H9 (cell line): ENCODE data around the gene GABRD. TPM values are rescaled to one million over a fixed set of nuclear protein-coding genes. Genes with fewer than 3 reads are reported as not detected.

Experiments
- DNase-seq: peaks from one replicate; pipeline ENCODE4 v3.0.0-alpha.2; 2017
- H2AFZ ChIP-seq: one replicate; pipeline ENCODE4 v1.6.1; 2013; ENCODE audit warnings: mild to moderate bottlenecking, low read length, control low read depth, moderate library complexity
- H2AK5ac ChIP-seq: 2 replicates; pipeline ENCODE4 v1.6.1; 2013; ENCODE audit warnings: low read length, control low read depth, mixed read lengths; ENCODE audit not compliant: insufficient read length
- H2BK120ac ChIP-seq: one replicate; pipeline ENCODE4 v1.6.1; 2013; ENCODE audit warnings: low read depth, mild to moderate bottlenecking, low read length, control low read depth, inconsistent platforms; ENCODE audit not compliant: poor library complexity, severe bottlenecking
- H2BK12ac ChIP-seq: 2 replicates; pipeline ENCODE4 v1.6.1; 2013; ENCODE audit warnings: low read length, control low read depth, mixed read lengths, low read depth; ENCODE audit not compliant: insufficient read length
- H2BK15ac ChIP-seq: 2 replicates; pipeline ENCODE4 v1.6.1; 2013; ENCODE audit warnings: low read depth, low read length, control low read depth
- H2BK20ac ChIP-seq: one replicate; pipeline ENCODE4 v1.6.1; 2013; ENCODE audit warnings: low read depth, mild to moderate bottlenecking, low read length, control low read depth, inconsistent platforms; ENCODE audit not compliant: poor library complexity, severe bottlenecking
- H2BK5ac ChIP-seq: 2 replicates; pipeline ENCODE4 v1.6.1; 2013; ENCODE audit warnings: low read length, control low read depth, mixed read lengths; ENCODE audit not compliant: insufficient read length
- H3K14ac ChIP-seq: 2 replicates; pipeline ENCODE4 v1.6.1; 2013; ENCODE audit warnings: low read length, control low read depth; ENCODE audit not compliant: insufficient read depth
- H3K18ac ChIP-seq: 2 replicates; pipeline ENCODE4 v1.6.1; 2013; ENCODE audit warnings: low read depth, mild to moderate bottlenecking, mixed read lengths, low read length, control low read depth; ENCODE audit not compliant: insufficient read length
- H3K23ac ChIP-seq: 2 replicates; pipeline ENCODE4 v1.6.1; 2013; ENCODE audit warnings: low read length, control low read depth, mixed read lengths, low read depth; ENCODE audit not compliant: insufficient read length
- H3K23me2 ChIP-seq: 2 replicates; pipeline ENCODE4 v1.6.1; 2013; ENCODE audit warnings: low read depth, mild to moderate bottlenecking, mixed read lengths, low read length, control low read depth; ENCODE audit not compliant: insufficient read length, poor library complexity, severe bottlenecking
- H3K27ac ChIP-seq: 2 replicates; pipeline ENCODE4 v1.5.1; 2013; ENCODE audit warnings: low read length, control low read depth, mixed read lengths, low read depth; ENCODE audit not compliant: insufficient read length
- H3K27me3 ChIP-seq: 2 replicates; pipeline ENCODE4 v1.6.1; 2013; ENCODE audit warnings: low read length, control low read depth, inconsistent platforms; ENCODE audit not compliant: insufficient read depth
- H3K4ac ChIP-seq: 2 replicates; pipeline ENCODE4 v1.6.1; 2013; ENCODE audit warnings: low read depth, mild to moderate bottlenecking, control low read depth, inconsistent platforms, low read length, moderate library complexity
- H3K4me1 ChIP-seq: 2 replicates; pipeline ENCODE4 v1.6.1; 2013; ENCODE audit warnings: low read length, control low read depth, inconsistent platforms; ENCODE audit not compliant: insufficient read depth
- H3K4me2 ChIP-seq: 2 replicates; pipeline ENCODE4 v1.6.1; 2013; ENCODE audit warnings: low read length, control low read depth, mixed read lengths; ENCODE audit not compliant: insufficient read length, insufficient read depth
- H3K56ac ChIP-seq: 2 replicates; pipeline ENCODE4 v1.6.1; 2013; ENCODE audit warnings: low read depth, mild to moderate bottlenecking, mixed read lengths, low read length, control low read depth; ENCODE audit not compliant: insufficient read length
- H3K79me1 ChIP-seq: 2 replicates; pipeline ENCODE4 v1.6.1; 2013; ENCODE audit warnings: low read depth, mild to moderate bottlenecking, moderate library complexity, low read length, control low read depth, inconsistent platforms; ENCODE audit not compliant: insufficient read depth, poor library complexity, severe bottlenecking
- H3K79me2 ChIP-seq: 2 replicates; pipeline ENCODE4 v1.6.1; 2013; ENCODE audit warnings: low read length, control low read depth, inconsistent platforms; ENCODE audit not compliant: insufficient read depth
- H3K9ac ChIP-seq: 2 replicates; pipeline ENCODE4 v1.6.1; 2013; ENCODE audit warnings: low read length, control low read depth, mixed read lengths; ENCODE audit not compliant: insufficient read length; ENCODE audit errors: extremely low read depth
- H3K9me3 ChIP-seq: one replicate; pipeline ENCODE4 v1.6.1; 2013; ENCODE audit warnings: low read depth, low read length, inconsistent platforms; ENCODE audit not compliant: control insufficient read depth
- H3T11ph ChIP-seq: one replicate; pipeline ENCODE4 v1.6.1; 2013; ENCODE audit warnings: mild to moderate bottlenecking, low read length, control low read depth, inconsistent platforms
- H4K20me1 ChIP-seq: one replicate; pipeline ENCODE4 v1.6.1; 2013; ENCODE audit not compliant: control insufficient read depth, insufficient read length, insufficient read depth
- H4K5ac ChIP-seq: 2 replicates; pipeline ENCODE4 v1.6.1; 2013; ENCODE audit warnings: low read depth, mild to moderate bottlenecking, mixed read lengths, low read length, control low read depth; ENCODE audit not compliant: insufficient read length
- H4K8ac ChIP-seq: replicated peaks from 2 replicates; pipeline ENCODE4 v1.6.1; 2013; ENCODE audit warnings: low read length, control low read depth, mixed read lengths, low read depth; ENCODE audit not compliant: insufficient read length
- H4K91ac ChIP-seq: 2 replicates; pipeline ENCODE4 v1.6.1; 2013; ENCODE audit warnings: low read depth, mild to moderate bottlenecking, moderate library complexity, mixed read lengths, low read length, control low read depth; ENCODE audit not compliant: insufficient read length
- H3K27ac Mint-ChIP-seq, 3 experiments: 2 replicates in 2 of 3; 3 replicates in 1 of 3; pipeline ENCODE4 v1.8.0; 2020 to 2021; ENCODE audit warnings: mixed read lengths in 3 of 3, mild to moderate bottlenecking in 1 of 3, moderate library complexity in 1 of 3
- H3K27me3 Mint-ChIP-seq: 2 replicates; pipeline ENCODE4 v1.8.0; 2021; ENCODE audit warnings: low read depth, mild to moderate bottlenecking, moderate library complexity, mixed read lengths
- H3K36me3 Mint-ChIP-seq, 3 experiments: 2 replicates in 2 of 3; 3 replicates in 1 of 3; pipeline ENCODE4 v1.8.0; 2020 to 2021; ENCODE audit warnings: low read depth in 3 of 3, mixed read lengths in 3 of 3; ENCODE audit not compliant: insufficient read depth in 1 of 3
- H3K4me1 Mint-ChIP-seq, 2 experiments: 2 replicates each; pipeline ENCODE4 v1.8.0; 2020; ENCODE audit warnings: mixed read lengths in 2 of 2
- H3K4me3 Mint-ChIP-seq, 2 experiments: 2 replicates in 1 of 2; 3 replicates in 1 of 2; pipeline ENCODE4 v1.8.0; 2020 to 2021; ENCODE audit warnings: mild to moderate bottlenecking in 2 of 2, mixed read lengths in 2 of 2, moderate library complexity in 1 of 2
- H3K9me3 Mint-ChIP-seq, 2 experiments: 2 replicates in 1 of 2; 3 replicates in 1 of 2; pipeline ENCODE4 v1.8.0; 2020; ENCODE audit warnings: mild to moderate bottlenecking in 2 of 2, mixed read lengths in 2 of 2, moderate library complexity in 1 of 2
- WGBS: extraction: QIAGEN DNeasy Blood & Tissue Kit; methylation state at CpG from one replicate; pipeline ENCODE4 v1.1.7; 2013; ENCODE audit warnings: missing lambda C conversion rate, low lambda C conversion rate, mixed read lengths; ENCODE audit not compliant: insufficient read length; ENCODE audit errors: extremely low coverage; 5-methylcytosine and 5-hydroxymethylcytosine counted together
- total RNA-seq: library from RNA; stranded (reverse); gene quantifications from 2 replicates; pipeline ENCODE4 v1.2.1, GENCODE V29; 2021
- TF ChIP-seq, protein P1 (sequence below): fragments of 200-600 bp; sonication (generic); conservative IDR thresholded peaks from 3 replicates; pipeline ENCODE4 v1.8.0; 2021; ENCODE audit warnings: antibody characterized with exemption, mild to moderate bottlenecking

GABRD gene
- total RNA-seq, 1 experiment from 2014 or later = 0.59 TPM

DNA sequence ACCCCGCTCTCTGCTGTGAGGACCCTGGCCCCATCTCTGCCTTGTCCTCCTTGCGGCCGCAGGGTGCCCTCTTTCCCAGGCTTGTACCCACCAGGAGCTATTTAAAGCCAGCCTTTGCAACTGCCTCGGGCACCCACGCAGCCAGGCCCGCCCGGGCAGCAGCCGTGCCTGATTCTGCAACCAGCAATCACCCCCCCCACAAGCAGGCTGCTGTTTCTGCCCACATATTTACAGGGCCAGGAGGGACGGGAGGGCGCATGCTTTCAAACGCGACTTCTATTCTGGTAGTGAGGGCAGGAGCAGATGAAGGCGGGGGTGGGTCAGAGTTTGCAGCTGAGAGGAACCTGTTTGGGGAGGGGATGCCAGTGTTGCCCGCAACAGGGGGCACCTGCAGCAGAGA lies 13.6 kb downstream of the GABRD start:
- Histone ChIP-seq H4K8ac (no peak overlapping the region), H3K23ac (no peak overlapping the region), H3K4ac (no peak overlapping the region), H2BK5ac (no peak overlapping the region), H3K79me1 (no peaks in the 10 kb centered on the region), H3K79me2 (no peaks in the 10 kb centered on the region), H3T11ph (no peak overlapping the region), H3K4me2 (no peak overlapping the region), H3K27me3 (no peaks in the 10 kb centered on the region), H2BK12ac (no peak overlapping the region), H4K20me1 (no peaks in the 10 kb centered on the region), H4K91ac (no peak overlapping the region), H3K4me1 (no peaks in the 10 kb centered on the region), H2AK5ac (no peak overlapping the region), H3K9ac (no peak overlapping the region), H3K23me2 (no peaks in the 10 kb centered on the region), H4K5ac (no peak overlapping the region), H3K27ac (no peak overlapping the region), H3K9me3 (no peaks in the 10 kb centered on the region), H2BK20ac (no peak overlapping the region), H3K14ac (no peak overlapping the region; the same call in 1 of the 2 replicates), H2BK120ac (no peak overlapping the region), H2AFZ (no peak overlapping the region), H2BK15ac (no peak overlapping the region), H3K56ac (no peak overlapping the region), H3K18ac (no peak overlapping the region)
- Mint-ChIP-seq H3K4me3 (no peak overlapping the region), H3K27ac (no peak overlapping the region), H3K27me3 (peaks cover 2% of the 10 kb centered on the region), H3K4me1 (peaks cover 0 to 12% of the 10 kb centered on the region in 2 experiments; a peak in 2 of 4 replicates), H3K36me3 (no peaks in the 10 kb centered on the region), H3K9me3 (no peaks in the 10 kb centered on the region)
- no peak for DNase-seq
- no CpG with 5 or more reads among the region's 14 CpGs for WGBS
- TF ChIP-seq, protein P1, sequence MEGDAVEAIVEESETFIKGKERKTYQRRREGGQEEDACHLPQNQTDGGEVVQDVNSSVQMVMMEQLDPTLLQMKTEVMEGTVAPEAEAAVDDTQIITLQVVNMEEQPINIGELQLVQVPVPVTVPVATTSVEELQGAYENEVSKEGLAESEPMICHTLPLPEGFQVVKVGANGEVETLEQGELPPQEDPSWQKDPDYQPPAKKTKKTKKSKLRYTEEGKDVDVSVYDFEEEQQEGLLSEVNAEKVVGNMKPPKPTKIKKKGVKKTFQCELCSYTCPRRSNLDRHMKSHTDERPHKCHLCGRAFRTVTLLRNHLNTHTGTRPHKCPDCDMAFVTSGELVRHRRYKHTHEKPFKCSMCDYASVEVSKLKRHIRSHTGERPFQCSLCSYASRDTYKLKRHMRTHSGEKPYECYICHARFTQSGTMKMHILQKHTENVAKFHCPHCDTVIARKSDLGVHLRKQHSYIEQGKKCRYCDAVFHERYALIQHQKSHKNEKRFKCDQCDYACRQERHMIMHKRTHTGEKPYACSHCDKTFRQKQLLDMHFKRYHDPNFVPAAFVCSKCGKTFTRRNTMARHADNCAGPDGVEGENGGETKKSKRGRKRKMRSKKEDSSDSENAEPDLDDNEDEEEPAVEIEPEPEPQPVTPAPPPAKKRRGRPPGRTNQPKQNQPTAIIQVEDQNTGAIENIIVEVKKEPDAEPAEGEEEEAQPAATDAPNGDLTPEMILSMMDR = no peak
